HG03457 (cell line): ENCODE results near the gene SPRED2.

ENCODE experiments used
- ATAC-seq: cut with Tn5 transposase; IDR thresholded peaks from one replicate; pipeline ENCODE4 v1.9.1; 2021; ENCODE audit warnings: moderate number of reproducible peaks; ENCODE audit not compliant: unreplicated experiment

The SPRED2 gene

GRCh38 chr2:65432227-65433190, at the start of gene SPRED2:
TSS of gene SPRED2 (minus strand) at chr2:65432599. CDS start at chr2:65431987, 612 bp downstream.
- ATAC-seq = no peak

- no peak for ATAC-seq
Measured at GRCh38 chr2:65481961-65482360, 49.6 kb upstream of the SPRED2 start.

- no peak for ATAC-seq
Measured at GRCh38 chr2:65479524-65479923, 47.1 kb upstream of the SPRED2 start.

GRCh38 chr2:65478498-65479135, 46.2 kb upstream of the SPRED2 start:
- no peak for ATAC-seq

- no peak for ATAC-seq
Measured at GRCh38 chr2:65477590-65477989, 45.2 kb upstream of the SPRED2 start.

GRCh38 chr2:65476778-65477177, 44.4 kb upstream of the SPRED2 start:
- no peak for ATAC-seq

- no peak for ATAC-seq
Measured at GRCh38 chr2:65475000-65475399, 42.6 kb upstream of the SPRED2 start.

GRCh38 chr2:65473045-65473444, 40.6 kb upstream of the SPRED2 start:
- ATAC-seq = no peak

- no peak for ATAC-seq
Measured at GRCh38 chr2:65471409-65471808, 39.0 kb upstream of the SPRED2 start.

GRCh38 chr2:65466551-65466950, 34.2 kb upstream of the SPRED2 start:
- no peak for ATAC-seq

- ATAC-seq = no peak
Measured at GRCh38 chr2:65465857-65466256, 33.5 kb upstream of the SPRED2 start.

- ATAC-seq = no peak
Measured at GRCh38 chr2:65465124-65465523, 32.7 kb upstream of the SPRED2 start.

- ATAC-seq = no peak
Measured at GRCh38 chr2:65464604-65465003, 32.2 kb upstream of the SPRED2 start.

- ATAC-seq = no peak
Measured at GRCh38 chr2:65458999-65459398, 26.6 kb upstream of the SPRED2 start.

- no peak for ATAC-seq
Measured at GRCh38 chr2:65456886-65457285, 24.5 kb upstream of the SPRED2 start.

- no peak for ATAC-seq
Measured at GRCh38 chr2:65456064-65456463, 23.7 kb upstream of the SPRED2 start.

GRCh38 chr2:65453916-65454315, 21.5 kb upstream of the SPRED2 start:
- ATAC-seq = no peak

GRCh38 chr2:65452150-65452895, 19.9 kb upstream of the SPRED2 start:
- ATAC-seq = no peak

- ATAC-seq = no peak
Measured at GRCh38 chr2:65450810-65451209, 18.4 kb upstream of the SPRED2 start.

GRCh38 chr2:65450393-65450792, 18.0 kb upstream of the SPRED2 start:
- ATAC-seq = no peak

- no peak for ATAC-seq
Measured at GRCh38 chr2:65443509-65444186, 11.2 kb upstream of the SPRED2 start.
